Right renal cortex interstitium (tissue), 3 donors: ENCODE data around the gene WNT2B. TPM values are rescaled to one million over a fixed set of nuclear protein-coding genes. Genes with fewer than 3 reads are reported as not detected.
"Not testable (repeated sequence)": the region's sequence is repeated elsewhere in the genome, so short reads cannot be mapped to it uniquely, and the experiment has no call there.

Experiments
- DNase-seq, 3 donors: peaks; one replicate each; pipeline ENCODE4 v3.0.0-alpha.2; 2013; ENCODE audit warnings: low read depth in 3 of 3, low spot score in 2 of 3
- polyA plus RNA-seq, 3 donors: library from polyadenylated mRNA; unstranded; fragments of 120-200 nt; gene quantifications; one replicate each; pipeline ENCODE4 v1.2.1, GENCODE V29; 2013; ENCODE audit not compliant: insufficient read length in 3 of 3

WNT2B gene
- 1 to 10 TPM; 1.8 to 1.9 (median 1.8) TPM for polyA plus RNA-seq

- DNase-seq = no peak
These were observed at the start of gene WNT2B for GRCh38 chr1:112508278-112509004. Gene WNT2B (plus strand): TSS chr1:112508965. CDS start chr1:112509263, 298 bp downstream.

GRCh38 chr1:112460615-112461014 lies 48.1 kb upstream of the WNT2B start:
- no peak for DNase-seq

- no peak for DNase-seq
These were observed 47.4 kb upstream of the WNT2B start for GRCh38 chr1:112461200-112461871.

GRCh38 chr1:112462953-112463279 lies 45.8 kb upstream of the WNT2B start:
- DNase-seq = no peak

- DNase-seq = no peak
These were observed 44.3 kb upstream of the WNT2B start for GRCh38 chr1:112464501-112464900.

- DNase-seq = no peak
These were observed 43.6 kb upstream of the WNT2B start for GRCh38 chr1:112465122-112465521.

GRCh38 chr1:112466078-112466660 lies 42.6 kb upstream of the WNT2B start:
- DNase-seq = peak; percentile 79 to 82 (median 81)

- not testable (repeated sequence) for DNase-seq
These were observed 38.4 kb upstream of the WNT2B start for GRCh38 chr1:112470324-112470723.

- DNase-seq = no peak
These were observed 37.8 kb upstream of the WNT2B start for GRCh38 chr1:112470966-112471365.

- no peak for DNase-seq
These were observed 36.6 kb upstream of the WNT2B start for GRCh38 chr1:112472142-112472541.

- DNase-seq = no peak
These were observed 31.2 kb upstream of the WNT2B start for GRCh38 chr1:112477550-112477949.

- no peak for DNase-seq
These were observed 30.5 kb upstream of the WNT2B start for GRCh38 chr1:112478314-112478713.

GRCh38 chr1:112486063-112486462 lies 22.7 kb upstream of the WNT2B start:
- not testable (repeated sequence) for DNase-seq

- DNase-seq = not testable (repeated sequence)
These were observed 21.1 kb upstream of the WNT2B start for GRCh38 chr1:112487686-112488085.

- DNase-seq = no peak
These were observed 20.6 kb upstream of the WNT2B start for GRCh38 chr1:112488141-112488540.

- no peak for DNase-seq
These were observed 16.7 kb upstream of the WNT2B start for GRCh38 chr1:112492076-112492475.

- no peak for DNase-seq
These were observed 15.4 kb upstream of the WNT2B start for GRCh38 chr1:112493351-112493750.

GRCh38 chr1:112496290-112496689 lies 12.5 kb upstream of the WNT2B start:
- DNase-seq = no peak

GRCh38 chr1:112501810-112502641 lies 6.7 kb upstream of the WNT2B start:
- no peak for DNase-seq

- DNase-seq = no peak
These were observed 5.9 kb upstream of the WNT2B start for GRCh38 chr1:112502826-112503225.
